HG03469 (cell line): ENCODE results near the gene CEACAM6.

ENCODE experiments used
- ATAC-seq: cut with Tn5 transposase; IDR thresholded peaks from one replicate; pipeline ENCODE4 v1.9.1; 2021; ENCODE audit warnings: mild to moderate bottlenecking, moderate library complexity, moderate number of reproducible peaks; ENCODE audit not compliant: unreplicated experiment

The CEACAM6 gene

DNA sequence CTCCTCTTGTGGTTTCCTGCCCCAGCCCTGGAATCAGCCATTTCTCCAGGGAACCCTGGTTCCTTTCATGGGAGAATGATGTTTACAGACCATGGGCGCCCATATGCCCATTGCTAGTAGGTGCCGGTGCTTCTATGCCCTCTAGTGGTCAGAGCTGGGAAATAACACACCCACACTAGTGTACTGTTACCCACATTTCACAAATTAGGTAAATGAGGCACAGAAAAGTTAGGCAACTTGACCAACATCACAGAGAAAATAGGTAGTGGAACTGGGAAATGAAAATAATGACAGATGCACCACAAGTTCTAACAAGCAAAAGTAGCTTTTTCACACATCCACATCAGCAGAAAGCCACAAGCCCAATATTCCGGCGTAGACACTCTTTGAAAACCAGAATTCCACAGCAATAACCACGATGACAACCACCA is 39.7 kb downstream of the CEACAM6 start:
- ATAC-seq = no peak

- no peak for ATAC-seq
Observed at GRCh38 chr19:41796362-41796761, 41.0 kb downstream of the CEACAM6 start, which contains the start of gene CEACAM3. Gene CEACAM3 (plus strand): TSS chr19:41796587. CDS start chr19:41796678, 91 bp downstream.

DNA sequence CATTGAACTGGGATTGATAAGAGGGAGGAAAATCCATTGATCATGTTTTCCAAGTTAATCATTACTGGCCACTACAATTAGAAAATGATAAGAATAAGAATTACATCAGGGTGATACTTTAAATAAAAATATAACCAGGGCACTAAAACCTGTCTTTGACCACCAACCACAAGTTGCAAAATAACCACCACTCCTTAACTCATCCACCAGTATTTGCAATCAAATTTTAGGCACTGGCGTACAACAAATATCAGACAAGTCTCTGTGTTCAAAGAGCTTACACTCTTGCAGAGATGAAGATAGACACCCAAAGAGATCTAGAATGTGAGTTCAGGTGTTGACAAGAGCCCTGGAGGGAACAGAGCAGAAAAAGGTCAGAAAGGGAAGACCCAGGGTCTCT is 41.6 kb downstream of the CEACAM6 start:
- no peak for ATAC-seq

DNA sequence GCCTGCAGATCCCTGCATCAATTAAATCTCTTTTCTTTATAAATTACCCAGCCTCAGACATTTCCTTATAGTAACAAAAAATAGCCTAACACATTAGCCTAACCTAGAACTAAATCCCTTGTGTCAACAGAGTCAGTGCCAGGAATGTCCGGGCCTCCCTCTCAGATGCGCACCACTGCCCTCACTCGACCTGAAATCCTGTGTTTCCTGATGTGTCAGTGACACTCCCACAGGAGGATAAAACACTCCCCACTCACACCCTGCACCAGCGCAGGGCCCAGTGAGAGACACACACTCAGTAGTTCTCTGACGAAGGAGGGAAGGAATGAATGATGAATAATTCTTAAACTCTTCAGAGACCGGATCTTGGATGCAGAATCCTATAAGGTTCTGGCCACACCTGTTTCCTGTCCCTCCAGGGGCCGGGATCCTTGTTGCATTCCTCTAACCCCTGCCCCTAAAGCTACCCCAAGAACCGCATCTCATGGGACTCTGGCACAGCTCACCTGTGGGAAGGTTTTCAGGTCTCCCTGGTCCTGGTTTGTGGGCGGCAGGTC is 44.2 kb downstream of the CEACAM6 start:
- ATAC-seq = no peak

DNA sequence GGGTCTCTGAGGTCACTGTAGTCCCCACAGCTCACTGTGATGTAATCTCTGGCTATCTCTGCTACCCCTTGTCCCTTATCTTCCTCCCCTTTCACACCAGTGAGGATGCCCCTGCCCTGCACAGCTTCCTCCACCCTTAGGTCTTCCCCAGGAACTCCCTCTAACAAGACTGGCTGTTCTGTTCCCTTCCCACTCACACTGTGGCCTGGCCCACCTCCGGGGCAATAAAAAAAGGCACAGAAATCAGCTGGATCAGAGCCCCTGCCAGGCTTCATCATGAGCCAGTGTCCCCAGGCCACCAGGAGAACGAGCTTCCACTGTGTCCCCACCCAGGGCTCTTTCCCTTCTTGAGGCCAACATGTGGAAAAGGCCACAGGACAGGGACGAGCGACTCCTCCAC is 45.7 kb downstream of the CEACAM6 start:
- ATAC-seq = no peak

- no peak for ATAC-seq
Observed at GRCh38 chr19:41801792-41802211, 46.5 kb downstream of the CEACAM6 start.

DNA sequence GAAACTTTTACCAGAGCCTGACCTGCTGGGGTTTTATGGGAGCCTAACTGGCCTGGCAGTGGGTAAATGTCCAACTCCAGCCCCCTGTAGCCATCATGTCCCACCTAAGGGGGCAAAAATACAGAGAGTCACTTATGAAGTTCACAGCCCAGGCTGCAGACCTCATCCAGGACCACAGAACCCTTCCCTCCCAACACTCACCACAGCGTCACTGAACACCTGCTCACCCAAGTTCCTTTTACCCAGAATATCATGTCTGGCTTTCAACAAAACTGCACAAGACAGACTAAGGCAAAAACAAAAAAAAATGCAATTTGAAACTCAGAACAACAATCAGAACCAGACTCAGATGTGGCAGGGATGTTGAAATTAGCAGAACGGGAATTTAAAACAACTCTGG is 47.4 kb downstream of the CEACAM6 start:
- ATAC-seq = no peak

GRCh38 chr19:41804336-41804735 is 49.0 kb downstream of the CEACAM6 start:
- ATAC-seq = no peak

DNA sequence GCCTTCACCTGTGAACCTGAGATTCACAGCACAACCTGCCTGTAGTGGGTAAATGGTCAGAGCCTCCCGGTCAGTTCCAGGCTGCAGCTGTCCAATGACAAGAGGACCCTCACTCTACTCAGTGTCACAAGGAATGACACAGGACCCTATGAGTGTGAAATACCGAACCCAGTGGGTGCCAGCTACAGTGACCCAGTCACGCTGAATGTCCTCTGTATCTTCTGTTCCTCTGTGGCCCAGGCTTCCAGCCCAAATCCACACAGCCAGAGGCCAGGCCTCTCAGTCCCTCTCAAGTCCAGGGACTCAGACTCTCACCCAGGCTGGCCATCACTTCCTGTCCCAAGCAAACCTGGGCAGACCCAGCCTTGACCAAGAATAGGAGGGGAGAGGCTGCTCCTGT is 51.8 kb downstream of the CEACAM6 start:
- ATAC-seq = no peak

DNA sequence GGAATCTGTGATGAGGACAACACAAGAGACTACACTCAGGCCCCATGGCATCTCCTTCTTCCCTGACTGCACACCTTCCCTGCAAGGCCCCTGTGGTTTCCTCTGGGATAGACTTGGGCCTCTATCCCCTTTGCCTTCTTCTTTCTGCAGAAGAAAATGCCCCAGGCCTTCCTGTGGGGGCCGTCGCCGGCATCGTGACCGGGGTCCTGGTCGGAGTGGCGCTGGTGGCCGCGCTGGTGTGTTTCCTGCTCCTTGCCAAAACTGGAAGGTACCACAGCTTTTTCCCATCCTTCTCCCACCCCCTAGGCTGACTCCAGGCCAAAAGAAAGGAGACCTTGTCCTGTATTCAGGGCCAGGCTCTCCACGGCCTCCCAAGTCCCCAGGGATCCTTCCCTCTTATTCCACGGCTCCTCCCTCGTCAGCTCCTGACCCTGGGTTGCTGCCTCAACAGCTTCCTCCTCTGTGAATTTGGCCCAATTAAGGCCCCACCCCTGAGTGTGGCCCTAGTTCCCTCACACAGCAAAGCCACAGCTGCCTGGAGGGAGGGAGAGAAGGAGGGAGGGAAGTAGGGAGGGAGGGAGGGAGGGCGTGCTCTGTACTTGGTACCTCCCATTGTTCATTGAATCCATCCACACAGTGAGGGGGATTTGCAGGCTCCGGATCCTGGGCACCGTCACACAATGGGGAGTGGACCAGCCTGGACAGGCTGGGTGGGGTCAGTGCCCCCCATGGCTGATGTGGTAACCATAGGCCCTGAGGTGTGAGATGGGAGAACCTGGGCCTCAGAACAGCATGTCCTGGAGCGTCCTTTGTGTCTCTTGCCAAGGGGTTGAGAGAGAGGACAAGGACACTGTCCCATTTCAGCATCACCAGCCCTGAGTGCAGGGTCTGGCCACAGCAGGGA is 53.6 kb downstream of the CEACAM6 start:
- ATAC-seq = no peak

- ATAC-seq = no peak
Observed at GRCh38 chr19:41810301-41810700, 55.0 kb downstream of the CEACAM6 start.

DNA sequence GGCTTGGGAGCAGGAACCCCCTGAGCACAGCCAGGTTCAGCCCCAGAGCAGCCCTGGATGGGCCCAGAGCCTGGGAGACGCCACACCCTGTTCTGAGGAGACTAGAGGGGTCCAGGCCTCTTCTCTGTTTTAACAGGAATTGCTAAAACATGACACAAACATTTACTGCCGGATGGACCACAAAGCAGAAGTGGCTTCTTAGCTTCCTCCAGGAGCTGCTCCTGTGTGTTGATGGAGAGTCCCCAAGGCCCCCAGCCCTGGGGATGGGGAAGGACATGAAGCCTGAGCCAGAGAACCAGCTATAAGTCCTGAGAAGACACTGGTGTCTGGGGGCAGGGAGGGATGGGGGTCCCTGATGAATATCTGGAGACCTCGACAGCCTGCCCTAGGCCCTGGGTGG is 55.7 kb downstream of the CEACAM6 start:
- no peak for ATAC-seq

GRCh38 chr19:41811981-41812380 is 56.7 kb downstream of the CEACAM6 start:
- ATAC-seq = no peak

GRCh38 chr19:41813911-41814310 is 58.6 kb downstream of the CEACAM6 start:
- ATAC-seq = no peak

DNA sequence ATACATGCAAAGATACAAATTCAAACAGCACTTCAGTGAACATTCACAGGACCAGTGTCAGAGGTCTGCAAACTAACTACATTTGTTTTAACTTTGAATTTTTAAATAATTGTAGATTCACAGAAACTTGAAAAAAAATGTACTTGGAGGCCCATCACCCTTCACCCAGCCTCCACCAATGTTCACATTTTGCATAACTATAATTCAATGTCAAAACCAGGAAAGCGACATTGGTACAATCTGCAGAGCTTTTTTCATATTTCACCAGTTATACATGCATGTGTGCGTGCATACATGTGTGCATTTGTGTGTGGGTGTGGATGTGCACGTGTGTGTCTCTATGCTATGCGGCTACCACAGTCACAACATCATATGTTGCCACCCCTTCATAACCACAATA is 60.0 kb downstream of the CEACAM6 start:
- ATAC-seq = no peak

DNA sequence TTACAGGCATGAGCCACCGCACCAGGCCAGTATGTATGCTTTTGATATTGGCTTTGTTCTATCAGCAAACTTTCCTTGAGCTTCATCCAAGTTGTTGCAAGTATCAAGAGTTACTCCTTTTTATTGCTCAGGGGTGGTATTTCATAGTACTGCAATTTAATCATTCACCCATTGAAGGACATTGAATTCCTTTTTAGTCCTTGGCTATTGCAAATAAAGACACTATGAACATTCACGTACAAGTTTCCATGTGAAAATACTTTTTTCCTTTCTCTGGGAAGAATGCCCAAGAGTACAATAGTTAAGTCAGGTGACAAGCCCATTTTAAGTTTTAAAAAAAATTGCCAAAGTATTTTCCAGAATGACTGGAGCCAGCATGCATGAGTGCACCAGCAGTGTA is 61.4 kb downstream of the CEACAM6 start:
- ATAC-seq = no peak

GRCh38 chr19:41821003-41821735 is 65.8 kb downstream of the CEACAM6 start:
- ATAC-seq = no peak
